ENCODE data around the gene NELL2.

NELL2 gene

GRCh38 chr12:44525806-44526654 is 350.1 kb downstream of the NELL2 start:
- no peak for DNase-seq

GRCh38 chr12:44523828-44524227 is 352.3 kb downstream of the NELL2 start:
- no peak for DNase-seq

- DNase-seq: no peak
These were observed 354.4 kb downstream of the NELL2 start for GRCh38 chr12:44521702-44522101.

- no peak for DNase-seq
These were observed 356.2 kb downstream of the NELL2 start for GRCh38 chr12:44519931-44520330.

- no peak for DNase-seq
These were observed 364.8 kb downstream of the NELL2 start for GRCh38 chr12:44511289-44511688.

GRCh38 chr12:44510510-44510909 is 365.6 kb downstream of the NELL2 start:
- no peak for DNase-seq

GRCh38 chr12:44510076-44510475 is 366.0 kb downstream of the NELL2 start:
- DNase-seq: no peak

- DNase-seq: no peak
These were observed 366.6 kb downstream of the NELL2 start for GRCh38 chr12:44509471-44509870.

GRCh38 chr12:44507461-44507860 is 368.7 kb downstream of the NELL2 start:
- no peak for DNase-seq

GRCh38 chr12:44504799-44505198 is 371.3 kb downstream of the NELL2 start:
- DNase-seq: no peak

- DNase-seq: no peak
These were observed 372.8 kb downstream of the NELL2 start for GRCh38 chr12:44503329-44503728.

- DNase-seq: no peak
These were observed 373.4 kb downstream of the NELL2 start for GRCh38 chr12:44502681-44503080.

- no peak for DNase-seq
These were observed 375.7 kb downstream of the NELL2 start for GRCh38 chr12:44500423-44500822.

GRCh38 chr12:44497044-44497443 is 379.1 kb downstream of the NELL2 start:
- DNase-seq: no peak

- DNase-seq: no peak
These were observed 385.9 kb downstream of the NELL2 start for GRCh38 chr12:44490181-44490580.

- DNase-seq: no peak
These were observed 387.9 kb downstream of the NELL2 start for GRCh38 chr12:44488180-44488579.

GRCh38 chr12:44484862-44485261 is 391.3 kb downstream of the NELL2 start:
- DNase-seq: no peak

GRCh38 chr12:44477331-44477980 is 398.7 kb downstream of the NELL2 start:
- DNase-seq: no peak

GRCh38 chr12:44476683-44477082 is 399.4 kb downstream of the NELL2 start:
- DNase-seq: no peak

- no peak for DNase-seq
These were observed 411.0 kb downstream of the NELL2 start for GRCh38 chr12:44465139-44465538.

- no peak for DNase-seq
These were observed 411.9 kb downstream of the NELL2 start for GRCh38 chr12:44464180-44464579.

GRCh38 chr12:44462729-44463128 is 413.4 kb downstream of the NELL2 start:
- DNase-seq: no peak

GRCh38 chr12:44460261-44460660 is 415.9 kb downstream of the NELL2 start:
- no peak for DNase-seq

- no peak for DNase-seq
These were observed 416.5 kb downstream of the NELL2 start for GRCh38 chr12:44459569-44459968.
